Left lung (tissue), 10 donors: ENCODE measurements around the gene TMEM229B. TPM values are rescaled to one million over a fixed set of nuclear protein-coding genes. Genes with fewer than 3 reads are reported as not detected.
A peak's percentile ranks its signal among the peaks of the same experiment; 100 is the strongest.

Experiments used
- ATAC-seq: fragments of 200-7000 bp; cut with Tn5 transposase; one replicate; pipeline ENCODE4 v1.9.1; 2020; ENCODE audit warnings: moderate library complexity
- DNase-seq, 4 donors: peaks; one replicate each; pipeline ENCODE4 v3.0.0-alpha.2; 2013 to 2020
- H3K27ac ChIP-seq, 2 donors: fragments of 200-600 bp; sonication (generic) in 1 of 2; one replicate each; pipeline versions ENCODE4 v1.5.0 to v1.8.0; 2020 to 2021
- H3K27me3 ChIP-seq, 2 donors: fragments of 200-600 bp; sonication (generic) in 1 of 2; one replicate each; pipeline versions ENCODE4 v1.5.0 to v1.8.0; 2020 to 2021
- H3K36me3 ChIP-seq, 2 donors: fragments of 200-600 bp; sonication (generic) in 1 of 2; one replicate each; pipeline versions ENCODE4 v1.5.0 to v1.8.0; 2020 to 2021
- H3K4me1 ChIP-seq, 2 donors: fragments of 200-600 bp; one replicate each; pipeline ENCODE4 v1.8.0; 2021
- H3K4me3 ChIP-seq, 2 donors: fragments of 200-600 bp; sonication (generic) in 1 of 2; one replicate each; pipeline versions ENCODE4 v1.5.0 to v1.8.0; 2020 to 2021; ENCODE audit warnings: mild to moderate bottlenecking in 1 of 2
- H3K9me3 ChIP-seq, 2 donors: fragments of 200-600 bp; sonication (generic) in 1 of 2; one replicate each; pipeline versions ENCODE4 v1.5.0 to v1.8.0; 2020 to 2021
- intact Hi-C, 2 donors: fragments of 100-400 bp; cut with DNase I; formaldehyde crosslinking; loops; one replicate each; pipeline versions ENCODE4 v1.11.2 to v1.14.2; 2022
- polyA plus RNA-seq, 6 donors: library from polyadenylated mRNA; unstranded; fragments of 120-200 nt; gene quantifications; one replicate each; pipeline ENCODE4 v1.2.1, GENCODE V29; 2013; ENCODE audit not compliant: insufficient read length in 6 of 6
- total RNA-seq, 2 donors: library from RNA; stranded (reverse); fragmentation: NEBNext Ultra II Directional; extraction: Animal tissue kit (Norgen Biotek cat#: 25700); gene quantifications; one replicate each; pipeline ENCODE4 v1.2.1, GENCODE V29; 2021
- TF ChIP-seq, protein P1 (sequence below), 2 donors: fragments of 200-600 bp; sonication (generic) in 1 of 2; IDR thresholded peaks; one replicate each; pipeline versions ENCODE4 v1.5.0 to v1.8.0; 2021; ENCODE audit warnings: antibody characterized with exemption in 2 of 2
- donor health status: DM: no; HTN: yes; CAD: no.
- donor health status: DM: no; HTN: no; CAD: no.

Gene TMEM229B
- total and polyA plus RNA-seq, 8 donors = 0.39 to 7.7 (median 0.77) TPM

DNA sequence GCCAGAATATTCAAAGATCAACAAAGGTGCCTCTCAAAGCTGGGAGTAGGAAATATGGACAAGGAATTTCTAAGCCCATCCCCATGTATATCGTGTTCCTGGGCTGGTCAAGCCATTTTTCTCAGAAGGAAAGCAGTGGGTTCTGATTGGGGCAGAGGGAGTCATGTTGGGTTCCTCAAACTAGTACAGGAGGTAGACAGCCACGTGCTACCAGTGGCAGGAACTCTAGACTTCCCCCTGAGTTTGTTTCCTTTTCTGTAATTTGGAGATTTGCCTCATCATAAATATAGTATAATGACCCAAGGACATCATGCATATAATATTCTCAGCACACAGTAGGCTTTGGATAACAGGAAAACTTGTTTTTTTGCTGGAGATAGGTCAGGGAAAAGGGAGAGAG is 28.2 kb upstream of the TMEM229B start:
- DNase-seq (no peak), ATAC-seq (no peak)
- TF ChIP-seq, protein P1, sequence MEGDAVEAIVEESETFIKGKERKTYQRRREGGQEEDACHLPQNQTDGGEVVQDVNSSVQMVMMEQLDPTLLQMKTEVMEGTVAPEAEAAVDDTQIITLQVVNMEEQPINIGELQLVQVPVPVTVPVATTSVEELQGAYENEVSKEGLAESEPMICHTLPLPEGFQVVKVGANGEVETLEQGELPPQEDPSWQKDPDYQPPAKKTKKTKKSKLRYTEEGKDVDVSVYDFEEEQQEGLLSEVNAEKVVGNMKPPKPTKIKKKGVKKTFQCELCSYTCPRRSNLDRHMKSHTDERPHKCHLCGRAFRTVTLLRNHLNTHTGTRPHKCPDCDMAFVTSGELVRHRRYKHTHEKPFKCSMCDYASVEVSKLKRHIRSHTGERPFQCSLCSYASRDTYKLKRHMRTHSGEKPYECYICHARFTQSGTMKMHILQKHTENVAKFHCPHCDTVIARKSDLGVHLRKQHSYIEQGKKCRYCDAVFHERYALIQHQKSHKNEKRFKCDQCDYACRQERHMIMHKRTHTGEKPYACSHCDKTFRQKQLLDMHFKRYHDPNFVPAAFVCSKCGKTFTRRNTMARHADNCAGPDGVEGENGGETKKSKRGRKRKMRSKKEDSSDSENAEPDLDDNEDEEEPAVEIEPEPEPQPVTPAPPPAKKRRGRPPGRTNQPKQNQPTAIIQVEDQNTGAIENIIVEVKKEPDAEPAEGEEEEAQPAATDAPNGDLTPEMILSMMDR (IDR thresholded peaks at IDR 0.05) = no peak
- intact Hi-C loops = no loop called here
- no peaks in the 10 kb centered on the region for H3K9me3 ChIP-seq
- H3K4me1 ChIP-seq = peaks cover 0 to 36% of the 10 kb centered on the region in 2 donors
- H3K27ac ChIP-seq = no peak overlapping the region
- H3K27me3 ChIP-seq = no peaks in the 10 kb centered on the region
- H3K36me3 ChIP-seq = no peaks in the 10 kb centered on the region
- H3K4me3 ChIP-seq = no peak overlapping the region

DNA sequence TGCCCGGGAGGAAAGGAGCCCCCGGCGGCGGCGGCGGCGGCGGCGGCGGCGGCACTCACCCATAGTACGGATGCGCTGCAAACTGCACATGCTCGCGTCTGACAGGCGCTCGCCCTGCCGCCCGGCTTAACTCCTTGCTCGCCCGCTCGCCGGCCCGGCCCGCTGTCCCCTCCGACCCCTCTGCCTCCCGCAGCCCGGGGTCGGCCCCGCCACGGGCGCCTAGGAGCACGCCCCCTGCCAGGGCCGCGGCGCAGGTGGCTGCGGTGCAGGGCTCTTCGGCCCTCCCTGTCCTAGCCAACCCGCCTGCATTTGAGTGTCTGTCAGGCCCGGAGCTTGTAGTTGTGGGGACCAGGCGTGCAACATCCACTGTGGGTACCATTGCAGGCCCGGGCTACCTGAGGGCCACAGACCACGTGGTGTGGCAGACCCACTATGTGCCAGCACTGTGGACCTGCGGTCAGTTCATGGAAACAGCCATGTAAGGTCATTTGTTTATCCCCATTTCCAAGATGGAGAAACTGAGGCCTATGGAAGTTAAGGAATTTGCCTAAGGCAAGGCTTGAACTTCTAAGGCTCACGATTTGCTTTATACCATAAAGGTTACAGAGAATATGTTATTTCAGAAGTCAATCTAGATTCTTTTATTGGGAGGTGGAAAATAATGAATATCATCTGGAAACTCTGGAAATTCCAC is 27.0 kb upstream of the TMEM229B start:
- intact Hi-C loops = no loop called here
- Histone ChIP-seq H3K4me3 (peak overlapping the region; percentile 85), H3K27ac (peak overlapping the region in 1 of 2 donors; percentile 64), H3K4me1 (peaks cover 0 to 36% of the 10 kb centered on the region in 2 donors), H3K9me3 (no peaks in the 10 kb centered on the region), H3K36me3 (no peaks in the 10 kb centered on the region), H3K27me3 (no peaks in the 10 kb centered on the region)
- DNase-seq = peak in 2 of 4 donors; percentile 35 to 84
- TF ChIP-seq, protein P1 (IDR thresholded peaks at IDR 0.05) = no peak
- ATAC-seq = peak; percentile 53

DNA sequence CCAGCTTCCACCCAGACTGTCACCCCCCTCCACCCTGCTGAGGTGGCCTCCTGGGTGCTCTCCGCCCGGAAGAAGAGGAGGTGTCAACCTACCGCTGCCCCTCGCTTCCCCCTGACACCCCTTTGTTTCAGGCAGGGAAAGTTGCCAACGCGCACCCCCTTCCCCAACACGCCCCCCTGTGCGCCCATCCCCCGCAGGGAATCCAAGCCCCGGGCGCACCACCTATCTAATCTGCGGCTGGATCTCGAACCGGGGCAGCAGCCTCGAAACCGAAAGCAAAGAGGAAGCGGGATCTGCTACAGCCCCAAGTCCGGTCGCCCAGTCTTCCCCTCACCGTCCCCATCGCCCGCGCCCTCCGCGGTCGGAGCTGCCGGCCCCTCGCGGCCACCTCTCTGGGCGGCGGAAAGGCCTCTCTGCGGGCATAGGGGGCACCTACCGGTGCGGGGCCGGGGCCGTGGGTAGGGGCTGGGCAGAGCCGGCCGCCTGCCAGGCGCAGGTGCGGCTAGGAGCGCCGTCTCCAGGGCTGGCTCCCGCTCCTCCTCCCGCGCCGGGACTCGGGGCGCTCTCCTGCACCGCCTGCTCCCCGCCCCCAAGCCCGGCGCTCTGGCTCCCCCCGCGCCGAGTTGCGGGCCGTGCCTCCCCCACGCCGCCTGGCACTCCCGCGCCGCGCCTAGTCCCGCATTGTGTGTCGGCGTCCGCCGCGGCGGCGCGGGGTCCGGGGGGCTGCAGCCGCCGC is 26.3 kb upstream of the TMEM229B start:
- Histone ChIP-seq H3K27me3 (no peaks in the 10 kb centered on the region), H3K27ac (peak overlapping the region in 1 of 2 donors; percentile 64), H3K9me3 (no peaks in the 10 kb centered on the region), H3K4me1 (peaks cover 0 to 36% of the 10 kb centered on the region in 2 donors), H3K36me3 (no peaks in the 10 kb centered on the region), H3K4me3 (peak overlapping the region; percentile 85)
- ATAC-seq (peak; percentile 70), DNase-seq (peak in 3 of 4 donors; percentile 42 to 89 (median 49))
- intact Hi-C loops = no loop called here
- TF ChIP-seq, protein P1 (IDR thresholded peaks at IDR 0.05) = no peak

DNA sequence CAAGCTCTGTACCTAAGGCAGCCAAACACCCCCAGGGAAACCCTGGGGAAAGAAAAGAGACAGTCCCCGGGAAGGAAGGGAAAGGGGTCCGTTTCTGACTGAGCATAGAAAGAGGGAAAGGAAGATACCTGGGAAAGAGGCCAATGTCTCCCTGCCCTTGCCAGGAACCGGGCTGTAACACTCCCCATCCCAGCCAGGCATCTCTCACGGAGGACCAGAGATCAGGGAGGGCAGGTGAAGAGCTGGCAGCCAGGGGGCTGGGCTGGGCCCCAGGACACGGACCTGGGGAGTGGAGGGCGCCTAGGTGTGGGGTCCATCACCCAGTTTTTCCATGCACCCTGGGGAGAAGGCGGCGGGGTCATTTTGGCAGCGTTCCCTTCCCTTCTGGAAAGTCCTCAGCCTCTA is 25.7 kb upstream of the TMEM229B start:
- TF ChIP-seq, protein P1 (IDR thresholded peaks at IDR 0.05) = no peak
- intact Hi-C loops = no loop called here
- no peaks in the 10 kb centered on the region for H3K9me3 ChIP-seq
- peaks cover 0 to 36% of the 10 kb centered on the region in 2 donors for H3K4me1 ChIP-seq
- no peak for DNase-seq
- H3K27me3 ChIP-seq = no peaks in the 10 kb centered on the region
- no peak overlapping the region for H3K27ac ChIP-seq
- peak; percentile 7 for ATAC-seq
- H3K4me3 ChIP-seq = peak overlapping the region; percentile 85
- no peaks in the 10 kb centered on the region for H3K36me3 ChIP-seq

- H3K36me3 ChIP-seq = no peaks in the 10 kb centered on the region
- TF ChIP-seq, protein P1 (IDR thresholded peaks at IDR 0.05) = no peak
- peaks cover 0 to 38% of the 10 kb centered on the region in 2 donors for H3K4me1 ChIP-seq
- no peaks in the 10 kb centered on the region for H3K9me3 ChIP-seq
- peak overlapping the region in 1 of 2 donors; percentile 24 for H3K27ac ChIP-seq
- H3K4me3 ChIP-seq = no peak overlapping the region
- DNase-seq (no peak), ATAC-seq (no peak)
- no peaks in the 10 kb centered on the region for H3K27me3 ChIP-seq
- intact Hi-C loops = no loop called here
Measured at GRCh38 chr14:67513631-67514108, 25.1 kb upstream of the TMEM229B start.
